NB4 (cell line): ENCODE results near the gene ADARB2.

Experiments
- MYC ChIP-seq: IDR thresholded peaks from 2 replicates; pipeline ENCODE4 v1.6.1; 2011; ENCODE audit warnings: low read depth, low read length
- POLR2A ChIP-seq: IDR thresholded peaks from 2 replicates; pipeline ENCODE4 v1.6.1; 2011; ENCODE audit warnings: mild to moderate bottlenecking; ENCODE audit not compliant: insufficient read length; ENCODE audit errors: extremely low read depth
- TF ChIP-seq, protein P1 (sequence below): IDR thresholded peaks from one replicate; pipeline ENCODE4 v1.5.1; 2012; ENCODE audit warnings: low read depth, low read length
- TF ChIP-seq, protein P2 (sequence below): IDR thresholded peaks from 2 replicates; pipeline ENCODE4 v1.6.1; 2011; ENCODE audit warnings: low read depth, low read length

DNA sequence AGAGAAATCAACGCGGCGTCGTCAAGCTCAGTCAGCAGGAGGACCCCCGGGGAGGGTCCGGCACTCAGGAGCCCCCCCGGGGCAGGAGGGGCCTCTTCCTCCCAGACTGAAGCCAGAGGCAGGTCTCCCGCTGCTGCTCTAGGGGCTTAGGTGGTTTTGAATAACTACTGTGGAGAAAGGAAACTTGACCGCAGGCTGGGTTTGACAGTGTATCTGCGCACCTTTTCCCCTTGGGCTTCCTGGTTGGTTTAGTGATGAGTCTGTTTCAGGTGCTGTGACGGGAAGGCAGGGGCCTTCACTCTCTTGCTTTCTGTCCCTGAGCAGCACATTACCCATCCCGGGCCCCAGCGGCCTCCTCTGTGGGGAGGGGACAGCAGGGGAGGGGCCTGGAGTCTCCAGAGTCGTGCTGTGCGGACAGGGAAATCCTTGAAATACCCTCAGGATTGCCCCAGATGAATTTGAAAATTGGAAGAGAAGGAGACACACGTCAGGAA lies 262.2 kb downstream of the ADARB2 start:
- no peak for TF ChIP-seq POLR2A
- TF ChIP-seq, protein P1, sequence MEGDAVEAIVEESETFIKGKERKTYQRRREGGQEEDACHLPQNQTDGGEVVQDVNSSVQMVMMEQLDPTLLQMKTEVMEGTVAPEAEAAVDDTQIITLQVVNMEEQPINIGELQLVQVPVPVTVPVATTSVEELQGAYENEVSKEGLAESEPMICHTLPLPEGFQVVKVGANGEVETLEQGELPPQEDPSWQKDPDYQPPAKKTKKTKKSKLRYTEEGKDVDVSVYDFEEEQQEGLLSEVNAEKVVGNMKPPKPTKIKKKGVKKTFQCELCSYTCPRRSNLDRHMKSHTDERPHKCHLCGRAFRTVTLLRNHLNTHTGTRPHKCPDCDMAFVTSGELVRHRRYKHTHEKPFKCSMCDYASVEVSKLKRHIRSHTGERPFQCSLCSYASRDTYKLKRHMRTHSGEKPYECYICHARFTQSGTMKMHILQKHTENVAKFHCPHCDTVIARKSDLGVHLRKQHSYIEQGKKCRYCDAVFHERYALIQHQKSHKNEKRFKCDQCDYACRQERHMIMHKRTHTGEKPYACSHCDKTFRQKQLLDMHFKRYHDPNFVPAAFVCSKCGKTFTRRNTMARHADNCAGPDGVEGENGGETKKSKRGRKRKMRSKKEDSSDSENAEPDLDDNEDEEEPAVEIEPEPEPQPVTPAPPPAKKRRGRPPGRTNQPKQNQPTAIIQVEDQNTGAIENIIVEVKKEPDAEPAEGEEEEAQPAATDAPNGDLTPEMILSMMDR, result no peak
- TF ChIP-seq, protein P2, sequence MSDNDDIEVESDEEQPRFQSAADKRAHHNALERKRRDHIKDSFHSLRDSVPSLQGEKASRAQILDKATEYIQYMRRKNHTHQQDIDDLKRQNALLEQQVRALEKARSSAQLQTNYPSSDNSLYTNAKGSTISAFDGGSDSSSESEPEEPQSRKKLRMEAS, result no peak
- TF ChIP-seq MYC, result no peak
